SK-N-DZ (cell line): Measurements from ENCODE around the gene LRRTM1.

ENCODE experiments used
- DNase-seq: peaks from one replicate; pipeline ENCODE4 v3.0.0-alpha.2; 2015; ENCODE audit warnings: low spot score

The LRRTM1 gene

GRCh38 chr2:80252294-80252986, 52.1 kb downstream of the LRRTM1 start:
- DNase-seq = no peak
